ENCODE measurements around the gene MEF2D. TPM values are rescaled to one million over a fixed set of nuclear protein-coding genes. Genes with fewer than 3 reads are reported as not detected.

The MEF2D gene
- polyA plus RNA-seq, 1 donor (not counting 4 experiments of a cell fraction or from before 2014, with no cell fraction given), result 9.3 TPM

- no peaks in the 10 kb centered on the region for H3K9me1 ChIP-seq (ENCODE audit: control insufficient read depth, extremely low read depth, insufficient read depth, low read length)
- no peaks in the 10 kb centered on the region for H4K20me1 ChIP-seq (ENCODE audit: control insufficient read depth, extremely low read depth, insufficient read depth, low read length)
- no peak overlapping the region for H2AFZ ChIP-seq (ENCODE audit: control insufficient read depth, low read length)
- H3K27me3 ChIP-seq (ENCODE audit: control insufficient read depth, extremely low read depth, insufficient read depth, low read length), result no peaks in the 10 kb centered on the region
- no peak overlapping the region for H3K4me2 ChIP-seq (ENCODE audit: control insufficient read depth, extremely low read depth, insufficient read depth, low read depth, low read length)
- FAIRE-seq (no peak), DNase-seq (ENCODE audit: low read depth, low spot score) (no peak)
- dilution Hi-C loops (cut with MboI; ENCODE audit: extremely low pct_ligation_motif_present, low sequenced_read_pairs), result no loop called here
- H3K36me3 ChIP-seq (ENCODE audit: control insufficient read depth in 2 of 2, extremely low read depth in 1 of 2, insufficient read depth in 2 of 2, low read length in 2 of 2), result peaks cover 3 to 15% of the 10 kb centered on the region in 2 experiments
- no peak overlapping the region for H3K9ac ChIP-seq (ENCODE audit: control insufficient read depth, extremely low read depth, insufficient read depth, low read length)
- H3K27ac ChIP-seq (ENCODE audit: control insufficient read depth, insufficient read depth, low read length), result no peak overlapping the region
- no peaks in the 10 kb centered on the region for H3K4me1 ChIP-seq (ENCODE audit: control insufficient read depth, extremely low read depth, insufficient read depth, low read length)
- H3K4me3 ChIP-seq (ENCODE audit: control insufficient read depth in 2 of 3, extremely low read depth in 1 of 3, insufficient read depth in 2 of 3, low read depth in 1 of 3, low read length in 3 of 3), result no peak overlapping the region
- no peaks in the 10 kb centered on the region for H3K9me3 ChIP-seq (ENCODE audit: control insufficient read depth, low read depth, low read length)
- TF ChIP-seq CTCF (optimal IDR thresholded peaks at IDR 0.05 in 1 of 3, IDR thresholded peaks at IDR 0.05 in 1 of 3, conservative IDR thresholded peaks at IDR 0.05 in 1 of 3; ENCODE audit: extremely low read depth in 1 of 3, insufficient read depth in 2 of 3, low read length in 3 of 3) (no peak), EZH2 (IDR thresholded peaks at IDR 0.05; ENCODE audit: low read length) (no peak)
- H3K79me2 ChIP-seq (ENCODE audit: control insufficient read depth, insufficient read depth, low read length), result no peaks in the 10 kb centered on the region
Measured at GRCh38 chr1:156543066-156543465, 42.5 kb upstream of the MEF2D start.

- no peaks in the 10 kb centered on the region for H4K20me1 ChIP-seq (ENCODE audit: control insufficient read depth, extremely low read depth, insufficient read depth, low read length)
- TF ChIP-seq EZH2 (IDR thresholded peaks at IDR 0.05; ENCODE audit: low read length) (no peak), CTCF (optimal IDR thresholded peaks at IDR 0.05 in 1 of 3, IDR thresholded peaks at IDR 0.05 in 1 of 3, conservative IDR thresholded peaks at IDR 0.05 in 1 of 3; ENCODE audit: extremely low read depth in 1 of 3, insufficient read depth in 2 of 3, low read length in 3 of 3) (no peak)
- H3K79me2 ChIP-seq (ENCODE audit: control insufficient read depth, insufficient read depth, low read length), result no peaks in the 10 kb centered on the region
- FAIRE-seq, result no peak
- H3K4me1 ChIP-seq (ENCODE audit: control insufficient read depth, extremely low read depth, insufficient read depth, low read length), result no peaks in the 10 kb centered on the region
- H3K27ac ChIP-seq (ENCODE audit: control insufficient read depth, insufficient read depth, low read length), result no peak overlapping the region
- no peaks in the 10 kb centered on the region for H3K27me3 ChIP-seq (ENCODE audit: control insufficient read depth, extremely low read depth, insufficient read depth, low read length)
- H3K4me3 ChIP-seq (ENCODE audit: control insufficient read depth in 2 of 3, extremely low read depth in 1 of 3, insufficient read depth in 2 of 3, low read depth in 1 of 3, low read length in 3 of 3), result no peak overlapping the region
- H3K9ac ChIP-seq (ENCODE audit: control insufficient read depth, extremely low read depth, insufficient read depth, low read length), result no peak overlapping the region
- no peak overlapping the region for H3K4me2 ChIP-seq (ENCODE audit: control insufficient read depth, extremely low read depth, insufficient read depth, low read depth, low read length)
- H3K9me3 ChIP-seq (ENCODE audit: control insufficient read depth, low read depth, low read length), result no peaks in the 10 kb centered on the region
- H2AFZ ChIP-seq (ENCODE audit: control insufficient read depth, low read length), result no peak overlapping the region
- no peak for DNase-seq (ENCODE audit: low read depth, low spot score)
- dilution Hi-C loops (cut with MboI; ENCODE audit: extremely low pct_ligation_motif_present, low sequenced_read_pairs), result no loop called here
- peaks cover 0 to 10% of the 10 kb centered on the region in 2 experiments for H3K36me3 ChIP-seq (ENCODE audit: control insufficient read depth in 2 of 2, extremely low read depth in 1 of 2, insufficient read depth in 2 of 2, low read length in 2 of 2)
- no peaks in the 10 kb centered on the region for H3K9me1 ChIP-seq (ENCODE audit: control insufficient read depth, extremely low read depth, insufficient read depth, low read length)
Measured at GRCh38 chr1:156540955-156541354, 40.4 kb upstream of the MEF2D start.

Data from keratinocyte (primary cell).